K562 (cell line): ENCODE results near the gene HBQ1. TPM values are rescaled to one million over a fixed set of nuclear protein-coding genes. Genes with fewer than 3 reads are reported as not detected.

Experiments used
- ATAC-seq: fragments of 200-7000 bp; cut with Tn5 transposase; 3 replicates; pipeline ENCODE4 v1.9.1; 2020; ENCODE audit warnings: moderate library complexity
- BruUV-seq: library from RNA; stranded (reverse); fragments of 400-500 nt; replicated peaks from 2 replicates; lab custom pipeline; 2021; lab: Mats Ljungman, UMichigan
- CTCF ChIA-PET: fragments of 300-600 bp; formaldehyde crosslinking; extraction: SDS; loops from one replicate; lab custom pipeline; 2021; ENCODE audit warnings: low intra/inter-chr PET ratio; lab: Yijun Ruan, JAX
- POLR2A ChIA-PET: fragments of 300-600, 350-650 bp; sonication (Branson Sonifier 250); formaldehyde crosslinking; extraction: SDS; loops from one replicate; lab custom pipeline; 2021; ENCODE audit warnings: antibody characterized with exemption, inconsistent platforms; lab: Yijun Ruan, JAX
- DNase-seq, 4 experiments: peaks; one replicate each; pipeline versions ENCODE4 v3.0.0 to v3.0.0-alpha.2; 2011 to 2018; ENCODE audit warnings: low spot score in 3 of 4, mixed read lengths in 3 of 4; ENCODE audit errors: extremely low read depth in 1 of 4
- FAIRE-seq: peaks from 2 replicates; lab custom pipeline; 2011; peaks lifted over from hg19 to GRCh38; lab: Jason Lieb, UNC
- H2AFZ ChIP-seq: 2 replicates; pipeline ENCODE4 v1.6.0; 2011; ENCODE audit warnings: low read depth, low read length, control low read depth, inconsistent platforms
- H3K27ac ChIP-seq: fragments of 200-600 bp; 3 replicates; pipeline ENCODE4 v1.8.0; 2011; ENCODE audit warnings: low read depth, mild to moderate bottlenecking, control low read depth, inconsistent platforms, low read length, moderate library complexity, mixed read lengths; ENCODE audit errors: extremely low read depth
- H3K27me3 ChIP-seq, 2 experiments: fragments of 300-600 bp in 1 of 2; 2 replicates in 1 of 2; 3 replicates in 1 of 2; pipeline versions ENCODE4 v1.6.0 to v1.8.0; 2011; ENCODE audit warnings: inconsistent platforms in 2 of 2, low read length in 2 of 2, mild to moderate bottlenecking in 1 of 2, mixed read lengths in 1 of 2, moderate library complexity in 1 of 2; ENCODE audit not compliant: control insufficient read depth in 2 of 2, insufficient read depth in 2 of 2
- H3K36me3 ChIP-seq: fragments of 300-600 bp; 3 replicates; pipeline ENCODE4 v1.8.0; 2011; ENCODE audit warnings: mild to moderate bottlenecking, low read length, inconsistent platforms; ENCODE audit not compliant: control insufficient read depth, insufficient read depth
- H3K4me1 ChIP-seq, 2 experiments: fragments of 200-600 bp in 1 of 2; replicated peaks in 1 of 2; 2 replicates in 1 of 2; 3 replicates in 1 of 2; pipeline versions ENCODE4 v1.5.1 to v1.8.0; 2011; ENCODE audit warnings: inconsistent platforms in 2 of 2, low read length in 2 of 2, mild to moderate bottlenecking in 1 of 2, mixed read lengths in 1 of 2, moderate library complexity in 1 of 2; ENCODE audit not compliant: control insufficient read depth in 2 of 2, insufficient read depth in 2 of 2
- H3K4me2 ChIP-seq: 2 replicates; pipeline ENCODE4 v1.6.1; 2011; ENCODE audit warnings: low read length, control low read depth, inconsistent platforms, mixed read lengths; ENCODE audit not compliant: insufficient read depth
- H3K4me3 ChIP-seq: fragments of 200-600 bp; sonication (generic), shearing (Covaris generic); 2 replicates; pipeline ENCODE4 v1.5.1; 2016; ENCODE audit warnings: control low read depth, inconsistent platforms
- H3K79me2 ChIP-seq: fragments of 200-600 bp; 3 replicates; pipeline ENCODE4 v1.8.0; 2011; ENCODE audit warnings: low read length, inconsistent platforms; ENCODE audit not compliant: control insufficient read depth, insufficient read depth
- H3K9ac ChIP-seq, 2 experiments: 2 replicates each; pipeline versions ENCODE4 v1.6.0 to v1.6.1; 2011; ENCODE audit warnings: low read depth in 2 of 2, low read length in 2 of 2, control low read depth in 1 of 2, inconsistent platforms in 1 of 2, mild to moderate bottlenecking in 1 of 2, mixed read lengths in 1 of 2; ENCODE audit not compliant: insufficient read depth in 1 of 2
- H3K9me1 ChIP-seq: one replicate; pipeline ENCODE4 v1.6.0; 2011; ENCODE audit warnings: inconsistent platforms, mild to moderate bottlenecking, low read length, moderate library complexity; ENCODE audit not compliant: control insufficient read depth, insufficient read depth
- H3K9me3 ChIP-seq: replicated peaks from 2 replicates; pipeline ENCODE4 v1.5.1; 2011; ENCODE audit warnings: low read depth, low read length, inconsistent platforms; ENCODE audit not compliant: control insufficient read depth, insufficient read depth
- H4K20me1 ChIP-seq: replicated peaks from 2 replicates; pipeline ENCODE4 v1.6.1; 2011; ENCODE audit warnings: low read length, inconsistent platforms, mixed read lengths; ENCODE audit not compliant: control insufficient read depth, insufficient read depth
- ADNP ChIP-seq: fragments of 200-800 bp; sonication (Bioruptor generic); IDR thresholded peaks from 2 replicates; pipeline ENCODE4 v1.6.1; 2016; ENCODE audit warnings: missing genetic modification characterization, missing compliant biosample characterization
- CSDE1 ChIP-seq, 2 experiments: fragments of 450-650 bp; IDR thresholded peaks; 2 replicates each; pipeline ENCODE4 v1.6.1; 2016; ENCODE audit warnings: mild to moderate bottlenecking in 1 of 2
- ELF4 ChIP-seq: fragments of 450-650 bp; formaldehyde crosslinking; IDR thresholded peaks from 2 replicates; pipeline ENCODE4 v1.4.0; 2022; ENCODE audit warnings: missing genetic modification characterization
- KDM2B ChIP-seq: fragments of 250-450 bp; sonication (Bioruptor Pico); IDR thresholded peaks from 2 replicates; pipeline ENCODE4 v1.8.0; 2021; ENCODE audit warnings: mild to moderate bottlenecking, moderate library complexity
- RBFOX2 ChIP-seq: fragments of 200-400 bp; formaldehyde crosslinking; IDR thresholded peaks from 2 replicates; pipeline ENCODE4 v1.6.1; 2017; ENCODE audit warnings: low read depth, mild to moderate bottlenecking, low read length, moderate library complexity
- RBM39 ChIP-seq: fragments of 200-400 bp; formaldehyde crosslinking; optimal IDR thresholded peaks from 2 replicates; pipeline ENCODE3; 2018; ENCODE audit warnings: low read depth, low read length
- ZNF12 ChIP-seq: sonication (generic); formaldehyde crosslinking; IDR thresholded peaks from 2 replicates; pipeline ENCODE4 v1.4.0; 2020; ENCODE audit warnings: mild to moderate bottlenecking, missing genetic modification reagents
- ZNF140 ChIP-seq: fragments of 250-450 bp; sonication (Bioruptor Pico); IDR thresholded peaks from 2 replicates; pipeline ENCODE4 v1.8.0; 2021; ENCODE audit warnings: moderate library complexity, mild to moderate bottlenecking, inconsistent platforms
- ZNF165 ChIP-seq: fragments of 250-450 bp; sonication (Bioruptor Pico); IDR thresholded peaks from 2 replicates; pipeline ENCODE4 v1.4.0; 2020; ENCODE audit warnings: borderline replicate concordance
- WGBS: fragments of 100-300 bp; shearing (Covaris generic); methylation state at CpG from one replicate; pipeline ENCODE4 v1.1.6; 2016; ENCODE audit warnings: low coverage, mixed read lengths; ENCODE audit not compliant: insufficient coverage; ENCODE audit errors: missing lambda C conversion rate; 5-methylcytosine and 5-hydroxymethylcytosine counted together
- in situ Hi-C: fragments of 300-500 bp; cut with MboI; formaldehyde crosslinking; loops from 4 replicates; pipeline ENCODE4 v1.15.0; 2018; ENCODE audit warnings: inconsistent platforms, mixed read lengths
- intact Hi-C: fragments of 100-400 bp; cut with micrococcal nuclease; formaldehyde crosslinking; loops from 2 replicates; pipeline ENCODE4 v1.14.2; 2022
- polyA plus RNA-seq, 8 experiments: library from polyadenylated mRNA; depleted of rRNA in 4 of 8; stranded (reverse) in 5 of 8; unstranded in 3 of 8; fragments of >200 nt; fragmentation: Nextera tagmentation in 2 of 8; fragmentation: Illumina TruSeq in 1 of 8; extraction: Ambion mirVana in 2 of 8; extraction: Trizol in 1 of 8; gene quantifications; 2 replicates each; pipeline versions ENCODE4 v1.2.1 to v1.2.3, GENCODE V29; 2011 to 2014; ENCODE audit warnings: inconsistent platforms in 1 of 8, missing spikeins in 1 of 8
- total RNA-seq, 7 experiments: library from RNA; depleted of rRNA in 6 of 7; stranded (reverse); fragments of >200 nt in 6 of 7; fragmentation: Illumina TruSeq in 2 of 7; extraction: Trizol in 2 of 7; gene quantifications; 2 replicates each; pipeline versions ENCODE4 v1.2.1 to v1.2.3, GENCODE V29; 2011 to 2021; ENCODE audit warnings: low replicate concordance in 1 of 7
- TF ChIP-seq, protein P1 (sequence below): fragments of 450-650 bp; formaldehyde crosslinking; IDR thresholded peaks from 2 replicates; pipeline ENCODE4 v1.4.0; 2020; ENCODE audit warnings: mild to moderate bottlenecking, mixed read lengths
- TF ChIP-seq, protein P2 (sequence below), 3 experiments: fragments of 200-800 bp in 1 of 3; sonication (Bioruptor generic) in 1 of 3; sonication (generic) in 1 of 3; formaldehyde crosslinking in 1 of 3; IDR thresholded peaks; 2 replicates each; pipeline versions ENCODE4 v1.6.1 to v1.8.0; 2016 to 2022; ENCODE audit warnings: mild to moderate bottlenecking in 2 of 3, missing compliant biosample characterization in 2 of 3, missing genetic modification characterization in 2 of 3, missing genetic modification reagents in 1 of 3
- TF ChIP-seq, protein P3 (sequence below): sonication (generic); formaldehyde crosslinking; IDR thresholded peaks from 2 replicates; pipeline ENCODE4 v1.8.1; 2023; ENCODE audit warnings: mild to moderate bottlenecking, missing genetic modification reagents

HBQ1 gene
- total and polyA plus RNA-seq, 9 of the 15 experiments (the other 6 are each of a cell fraction or from before 2014, with no cell fraction given), result 2.3 to 190 (median 19.8) TPM

DNA sequence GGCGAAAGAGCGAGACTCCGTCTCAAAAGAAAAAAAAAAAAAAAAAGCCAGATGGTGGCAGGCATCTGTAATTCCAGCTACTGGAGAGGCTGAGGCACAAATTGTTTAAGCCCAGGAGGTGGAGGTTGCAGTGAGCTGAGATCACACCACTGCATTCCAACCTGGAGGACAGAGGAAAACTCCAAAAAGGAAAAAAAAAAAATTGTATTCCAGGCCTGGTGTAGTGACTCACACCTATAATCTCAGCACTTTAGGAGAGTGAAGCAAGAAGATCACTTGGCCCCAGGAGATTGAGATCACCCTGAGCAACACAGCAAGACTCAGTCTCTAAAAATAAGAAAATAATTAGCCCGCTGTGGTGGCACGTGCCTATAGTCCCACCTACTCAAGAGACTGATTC is 20.1 kb downstream of the HBQ1 start:
- ChIA-PET POLR2A (interaction anchor here (1.7 kb wide), 1 partner anchor 13 kb away, joined by 4 read pairs; no protein-coding TSS in a partner anchor), CTCF (no interaction called here)
- Histone ChIP-seq H3K4me3 (no peak overlapping the region), H3K9ac (no peak overlapping the region), H3K4me1 (no peaks in the 10 kb centered on the region), H3K4me2 (no peak overlapping the region), H3K9me1 (no peaks in the 10 kb centered on the region), H3K79me2 (no peaks in the 10 kb centered on the region), H3K9me3 (no peaks in the 10 kb centered on the region), H3K36me3 (peaks cover 87% of the 10 kb centered on the region), H4K20me1 (no peaks in the 10 kb centered on the region), H2AFZ (no peak overlapping the region), H3K27ac (no peak overlapping the region), H3K27me3 (no peaks in the 10 kb centered on the region)
- DNase-seq (no peak), FAIRE-seq (no peak), ATAC-seq (no peak)
- intact Hi-C loops (no loop called here), in situ Hi-C loops (no loop called here)
- 95% methylated on average over 2 of the region's 5 CpGs for WGBS
- no TSS peak for BruUV-seq
- TF ChIP-seq, protein P1, sequence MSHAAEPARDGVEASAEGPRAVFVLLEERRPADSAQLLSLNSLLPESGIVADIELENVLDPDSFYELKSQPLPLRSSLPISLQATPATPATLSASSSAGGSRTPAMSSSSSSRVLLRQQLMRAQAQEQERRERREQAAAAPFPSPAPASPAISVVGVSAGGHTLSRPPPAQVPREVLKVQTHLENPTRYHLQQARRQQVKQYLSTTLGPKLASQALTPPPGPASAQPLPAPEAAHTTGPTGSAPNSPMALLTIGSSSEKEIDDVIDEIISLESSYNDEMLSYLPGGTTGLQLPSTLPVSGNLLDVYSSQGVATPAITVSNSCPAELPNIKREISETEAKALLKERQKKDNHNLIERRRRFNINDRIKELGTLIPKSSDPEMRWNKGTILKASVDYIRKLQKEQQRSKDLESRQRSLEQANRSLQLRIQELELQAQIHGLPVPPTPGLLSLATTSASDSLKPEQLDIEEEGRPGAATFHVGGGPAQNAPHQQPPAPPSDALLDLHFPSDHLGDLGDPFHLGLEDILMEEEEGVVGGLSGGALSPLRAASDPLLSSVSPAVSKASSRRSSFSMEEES (CRISPR knock-in tag), result no peak
- TF ChIP-seq ZNF12 (CRISPR knock-in tag) (no peak), ZNF140 (CRISPR knock-in tag) (no peak), RBFOX2 (no peak), RBM39 (no peak), ADNP (tag) (no peak), ZNF165 (CRISPR knock-in tag) (no peak), ELF4 (no peak), CSDE1 (IDR thresholded peaks at IDR 0.05) (no peak), KDM2B (CRISPR knock-in tag) (no peak)
- TF ChIP-seq, protein P2, sequence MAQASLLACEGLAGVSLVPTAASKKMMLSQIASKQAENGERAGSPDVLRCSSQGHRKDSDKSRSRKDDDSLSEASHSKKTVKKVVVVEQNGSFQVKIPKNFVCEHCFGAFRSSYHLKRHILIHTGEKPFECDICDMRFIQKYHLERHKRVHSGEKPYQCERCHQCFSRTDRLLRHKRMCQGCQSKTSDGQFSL (CRISPR knock-in tag; IDR thresholded peaks at IDR 0.05), result no peak
- TF ChIP-seq, protein P2 (tag; IDR thresholded peaks at IDR 0.05), result no peak
- TF ChIP-seq, protein P3, sequence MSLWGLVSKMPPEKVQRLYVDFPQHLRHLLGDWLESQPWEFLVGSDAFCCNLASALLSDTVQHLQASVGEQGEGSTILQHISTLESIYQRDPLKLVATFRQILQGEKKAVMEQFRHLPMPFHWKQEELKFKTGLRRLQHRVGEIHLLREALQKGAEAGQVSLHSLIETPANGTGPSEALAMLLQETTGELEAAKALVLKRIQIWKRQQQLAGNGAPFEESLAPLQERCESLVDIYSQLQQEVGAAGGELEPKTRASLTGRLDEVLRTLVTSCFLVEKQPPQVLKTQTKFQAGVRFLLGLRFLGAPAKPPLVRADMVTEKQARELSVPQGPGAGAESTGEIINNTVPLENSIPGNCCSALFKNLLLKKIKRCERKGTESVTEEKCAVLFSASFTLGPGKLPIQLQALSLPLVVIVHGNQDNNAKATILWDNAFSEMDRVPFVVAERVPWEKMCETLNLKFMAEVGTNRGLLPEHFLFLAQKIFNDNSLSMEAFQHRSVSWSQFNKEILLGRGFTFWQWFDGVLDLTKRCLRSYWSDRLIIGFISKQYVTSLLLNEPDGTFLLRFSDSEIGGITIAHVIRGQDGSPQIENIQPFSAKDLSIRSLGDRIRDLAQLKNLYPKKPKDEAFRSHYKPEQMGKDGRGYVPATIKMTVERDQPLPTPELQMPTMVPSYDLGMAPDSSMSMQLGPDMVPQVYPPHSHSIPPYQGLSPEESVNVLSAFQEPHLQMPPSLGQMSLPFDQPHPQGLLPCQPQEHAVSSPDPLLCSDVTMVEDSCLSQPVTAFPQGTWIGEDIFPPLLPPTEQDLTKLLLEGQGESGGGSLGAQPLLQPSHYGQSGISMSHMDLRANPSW (CRISPR knock-in tag), result no peak
